Smooth muscle cell (in vitro differentiated cells): Measurements from ENCODE around the gene BACE1-AS. TPM values are rescaled to one million over a fixed set of nuclear protein-coding genes. Genes with fewer than 3 reads are reported as not detected.

Source experiments
- DNase-seq: peaks from one replicate; lab custom pipeline; 2025; ENCODE audit not compliant: unreplicated experiment; lab: John Stamatoyannopoulos, UW
- H2AFZ ChIP-seq: fragments of 200-600 bp; sonication (generic); 2 replicates; pipeline ENCODE4 v1.6.0; 2016; ENCODE audit warnings: antibody characterized with exemption, low read depth, mild to moderate bottlenecking
- H3F3A ChIP-seq: fragments of 200-600 bp; sonication (generic); 2 replicates; pipeline ENCODE4 v1.6.0; 2017; ENCODE audit warnings: antibody characterized with exemption, low read depth
- H3K27ac ChIP-seq: fragments of 200-600 bp; sonication (generic); 2 replicates; pipeline ENCODE4 v1.5.1; 2016; ENCODE audit warnings: low read depth, mild to moderate bottlenecking
- H3K27me3 ChIP-seq: fragments of 200-600 bp; sonication (generic); 2 replicates; pipeline ENCODE4 v1.6.1; 2016; ENCODE audit warnings: low read depth, mild to moderate bottlenecking
- H3K36me3 ChIP-seq: fragments of 200-600 bp; sonication (generic); 2 replicates; pipeline ENCODE4 v1.5.1; 2016; ENCODE audit warnings: low read depth
- H3K4me1 ChIP-seq: fragments of 200-600 bp; sonication (generic); 2 replicates; pipeline ENCODE4 v1.5.1; 2016; ENCODE audit warnings: low read depth
- H3K4me2 ChIP-seq: fragments of 200-600 bp; sonication (generic); 2 replicates; pipeline ENCODE4 v1.6.0; 2016; ENCODE audit warnings: mild to moderate bottlenecking
- H3K4me3 ChIP-seq: fragments of 200-600 bp; sonication (generic); 2 replicates; pipeline ENCODE4 v1.5.1; 2016; ENCODE audit warnings: mild to moderate bottlenecking
- H3K79me2 ChIP-seq: fragments of 200-600 bp; sonication (generic); 2 replicates; pipeline ENCODE4 v1.6.0; 2016; ENCODE audit warnings: low read depth, mild to moderate bottlenecking
- H3K9ac ChIP-seq: fragments of 200-600 bp; sonication (generic); 2 replicates; pipeline ENCODE4 v1.6.0; 2016; ENCODE audit warnings: low read depth
- H3K9me3 ChIP-seq: fragments of 200-600 bp; sonication (generic); replicated peaks from 2 replicates; pipeline ENCODE4 v1.5.1; 2016; ENCODE audit warnings: low read depth
- H4K20me1 ChIP-seq: fragments of 200-600 bp; sonication (generic); 2 replicates; pipeline ENCODE4 v1.6.0; 2016; ENCODE audit warnings: low read depth
- CTCF ChIP-seq: fragments of 200-600 bp; sonication (generic); IDR thresholded peaks from 2 replicates; pipeline ENCODE4 v1.5.1; 2017; ENCODE audit warnings: borderline replicate concordance, mild to moderate bottlenecking, antibody characterized with exemption; ENCODE audit not compliant: insufficient read depth, poor library complexity, severe bottlenecking
- WGBS: methylation state at CpG from one replicate; pipeline ENCODE4 v1.1.7; 2016; ENCODE audit warnings: low lambda C conversion rate; 5-methylcytosine and 5-hydroxymethylcytosine counted together
- polyA plus RNA-seq: library from polyadenylated mRNA; unstranded; fragments of >200 nt; fragmentation: Nextera tagmentation; extraction: Ambion mirVana; gene quantifications from 2 replicates; pipeline ENCODE4 v1.2.1, GENCODE V29; 2016
- total RNA-seq: library from RNA; depleted of rRNA; stranded (reverse); fragments of >200 nt; gene quantifications from 2 replicates; pipeline ENCODE4 v1.2.3, GENCODE V29; 2014

The BACE1-AS gene
- total and polyA plus RNA-seq, 2 experiments from 2014 or later: 1.9 to 6.6 TPM

- Histone ChIP-seq H3K9ac (no peak overlapping the region), H3K27me3 (no peaks in the 10 kb centered on the region), H3K4me2 (peak overlapping the region; percentile 47), H2AFZ (no peak overlapping the region), H3K79me2 (no peaks in the 10 kb centered on the region), H4K20me1 (no peaks in the 10 kb centered on the region), H3K4me3 (no peak overlapping the region), H3K36me3 (no peaks in the 10 kb centered on the region), H3K9me3 (no peaks in the 10 kb centered on the region), H3F3A (peaks cover 16% of the 10 kb centered on the region), H3K4me1 (peaks cover 12% of the 10 kb centered on the region), H3K27ac (peak overlapping the region; percentile 73)
- WGBS: 2% methylated on average over 6 of the region's 6 CpGs
- TF ChIP-seq CTCF: no peak
- DNase-seq: no peak
These were observed 10.0 kb upstream of the BACE1-AS start for GRCh38 chr11:117281159-117281558.

GRCh38 chr11:117281869-117282268 is 9.3 kb upstream of the BACE1-AS start:
- no peaks in the 10 kb centered on the region for H4K20me1 ChIP-seq
- H3K4me3 ChIP-seq: no peak overlapping the region
- no peaks in the 10 kb centered on the region for H3K9me3 ChIP-seq
- no peak overlapping the region for H3K9ac ChIP-seq
- peak overlapping the region; percentile 73 for H3K27ac ChIP-seq
- H3K79me2 ChIP-seq: no peaks in the 10 kb centered on the region
- no peak for TF ChIP-seq CTCF
- H2AFZ ChIP-seq: no peak overlapping the region
- DNase-seq: no peak
- H3K4me2 ChIP-seq: peak overlapping the region; percentile 47
- no peaks in the 10 kb centered on the region for H3K27me3 ChIP-seq
- 94% methylated on average over 7 of the region's 7 CpGs for WGBS
- no peaks in the 10 kb centered on the region for H3K36me3 ChIP-seq
- H3K4me1 ChIP-seq: peaks cover 12% of the 10 kb centered on the region
- peaks cover 16% of the 10 kb centered on the region for H3F3A ChIP-seq

- Histone ChIP-seq H3K4me1 (peaks cover 12% of the 10 kb centered on the region), H3F3A (peaks cover 16% of the 10 kb centered on the region), H3K79me2 (no peaks in the 10 kb centered on the region), H3K9me3 (no peaks in the 10 kb centered on the region), H3K27ac (no peak overlapping the region), H3K36me3 (no peaks in the 10 kb centered on the region), H3K9ac (no peak overlapping the region), H3K27me3 (no peaks in the 10 kb centered on the region), H4K20me1 (no peaks in the 10 kb centered on the region), H2AFZ (no peak overlapping the region), H3K4me2 (no peak overlapping the region), H3K4me3 (no peak overlapping the region)
- DNase-seq: no peak
- no peak for TF ChIP-seq CTCF
- WGBS: 98% methylated on average over 3 of the region's 3 CpGs
These were observed 8.2 kb upstream of the BACE1-AS start for GRCh38 chr11:117282956-117283355.

- no peaks in the 10 kb centered on the region for H3K27me3 ChIP-seq
- H3K9me3 ChIP-seq: no peaks in the 10 kb centered on the region
- no peaks in the 10 kb centered on the region for H4K20me1 ChIP-seq
- no peak overlapping the region for H3K27ac ChIP-seq
- no peak for TF ChIP-seq CTCF
- H3K9ac ChIP-seq: no peak overlapping the region
- H3K4me2 ChIP-seq: no peak overlapping the region
- no peak overlapping the region for H3K4me3 ChIP-seq
- peaks cover 6% of the 10 kb centered on the region for H3F3A ChIP-seq
- peaks cover 1% of the 10 kb centered on the region for H3K36me3 ChIP-seq
- peaks cover 5% of the 10 kb centered on the region for H3K4me1 ChIP-seq
- DNase-seq: no peak
- WGBS: 98% methylated on average over 2 of the region's 2 CpGs
- no peak overlapping the region for H2AFZ ChIP-seq
- H3K79me2 ChIP-seq: no peaks in the 10 kb centered on the region
These were observed 7.1 kb upstream of the BACE1-AS start for GRCh38 chr11:117284053-117284452.
